ENCODE results near the gene TLE3.

TLE3 gene

GRCh38 chr15:70065006-70065722 lies 32.6 kb downstream of the TLE3 start:
- Histone ChIP-seq H3K4me3 (ENCODE audit: low read length) (no peak overlapping the region), H3K4me1 (ENCODE audit: control insufficient read depth, low read depth, low read length) (no peaks in the 10 kb centered on the region), H3K9ac (ENCODE audit: low read length) (no peak overlapping the region), H3K9me3 (ENCODE audit: control insufficient read depth, low read depth, low read length) (no peaks in the 10 kb centered on the region), H3K27me3 (ENCODE audit: control insufficient read depth, insufficient read depth, low read length) (no peaks in the 10 kb centered on the region), H3K36me3 (ENCODE audit: control insufficient read depth, low read depth, low read length) (peaks cover 47% of the 10 kb centered on the region), H3K27ac (ENCODE audit: low read length) (no peak overlapping the region)

- Histone ChIP-seq H3K27me3 (ENCODE audit: control insufficient read depth, insufficient read depth, low read length) (no peaks in the 10 kb centered on the region), H3K4me1 (ENCODE audit: control insufficient read depth, low read depth, low read length) (no peaks in the 10 kb centered on the region), H3K9me3 (ENCODE audit: control insufficient read depth, low read depth, low read length) (no peaks in the 10 kb centered on the region), H3K36me3 (ENCODE audit: control insufficient read depth, low read depth, low read length) (peaks cover 47% of the 10 kb centered on the region), H3K27ac (ENCODE audit: low read length) (no peak overlapping the region), H3K9ac (ENCODE audit: low read length) (no peak overlapping the region), H3K4me3 (ENCODE audit: low read length) (no peak overlapping the region)
Observed at GRCh38 chr15:70064441-70064840, 33.3 kb downstream of the TLE3 start.

- H3K9ac ChIP-seq (ENCODE audit: low read length): no peak overlapping the region
- no peak overlapping the region for H3K27ac ChIP-seq (ENCODE audit: low read length)
- no peaks in the 10 kb centered on the region for H3K27me3 ChIP-seq (ENCODE audit: control insufficient read depth, insufficient read depth, low read length)
- no peak overlapping the region for H3K4me3 ChIP-seq (ENCODE audit: low read length)
- H3K9me3 ChIP-seq (ENCODE audit: control insufficient read depth, low read depth, low read length): no peaks in the 10 kb centered on the region
- H3K4me1 ChIP-seq (ENCODE audit: control insufficient read depth, low read depth, low read length): no peaks in the 10 kb centered on the region
- peaks cover 47% of the 10 kb centered on the region for H3K36me3 ChIP-seq (ENCODE audit: control insufficient read depth, low read depth, low read length)
Observed at GRCh38 chr15:70063980-70064379, 33.7 kb downstream of the TLE3 start.

DNA sequence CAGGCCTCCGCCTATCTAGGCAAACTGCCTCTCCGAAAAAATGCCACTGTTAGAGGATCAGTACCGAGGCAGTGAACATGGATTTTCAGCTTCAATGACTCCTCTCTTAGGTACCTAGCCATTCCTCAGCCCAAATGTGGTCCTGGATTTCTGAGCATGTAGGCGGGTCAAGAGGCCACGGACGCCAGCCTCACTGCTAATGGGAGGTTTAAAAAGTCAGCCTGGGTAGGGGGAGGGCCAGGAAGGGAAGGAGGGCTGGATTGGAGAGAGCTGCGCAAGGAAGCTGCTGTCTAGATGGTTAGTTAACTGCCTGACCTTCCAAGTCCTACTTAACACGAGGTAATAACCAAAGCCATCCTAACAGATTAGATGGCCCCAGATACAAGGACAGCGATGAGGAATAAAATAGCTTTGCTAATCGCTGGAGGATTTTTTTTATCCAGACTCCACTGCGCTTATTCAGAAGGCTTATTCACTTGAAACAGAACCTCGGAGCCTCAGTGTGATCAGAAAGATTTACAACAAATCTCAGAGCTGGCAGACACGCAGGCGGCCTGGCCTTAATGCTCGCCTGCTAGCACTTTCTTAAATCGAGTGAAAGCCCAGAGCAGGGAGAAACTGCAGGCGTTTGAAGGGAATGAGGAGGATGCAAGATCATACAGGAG lies 34.3 kb downstream of the TLE3 start:
- H3K36me3 ChIP-seq (ENCODE audit: control insufficient read depth, low read depth, low read length): peaks cover 47% of the 10 kb centered on the region

DNA sequence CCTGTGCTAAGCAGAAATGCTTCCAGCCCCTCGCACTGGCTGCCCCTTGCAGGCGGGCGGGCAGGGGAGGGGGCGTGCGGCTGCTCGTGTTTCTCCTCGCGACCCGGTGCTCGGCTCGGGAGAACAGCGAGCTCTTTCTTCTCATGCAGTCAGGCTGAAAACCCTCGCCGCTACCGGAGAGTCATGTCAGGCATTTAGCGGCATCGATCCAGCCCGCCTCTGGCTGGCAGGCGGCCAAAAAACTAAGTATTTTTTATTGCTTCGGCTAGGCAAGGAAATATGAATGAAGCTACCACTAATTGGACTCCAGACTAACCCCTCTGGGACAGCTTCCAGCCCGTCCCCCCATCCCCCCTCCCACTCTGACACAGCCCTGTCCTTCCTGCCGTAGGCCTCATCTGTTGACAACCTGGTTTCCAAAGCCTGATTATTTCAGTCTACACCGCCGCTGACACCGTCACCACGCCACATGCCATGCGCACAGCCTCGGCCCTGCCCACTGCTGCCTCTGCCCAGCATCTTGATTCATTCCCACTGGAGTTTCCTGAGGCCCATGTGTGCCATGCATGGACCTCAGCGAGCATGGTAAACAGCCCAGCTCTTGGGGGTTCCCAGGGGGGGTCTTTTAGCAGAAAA lies 35.3 kb downstream of the TLE3 start:
- no peaks in the 10 kb centered on the region for H3K4me1 ChIP-seq (ENCODE audit: control insufficient read depth, low read depth, low read length)
- no peak overlapping the region for H3K4me3 ChIP-seq (ENCODE audit: low read length)
- no peaks in the 10 kb centered on the region for H3K9me3 ChIP-seq (ENCODE audit: control insufficient read depth, low read depth, low read length)
- no peaks in the 10 kb centered on the region for H3K27me3 ChIP-seq (ENCODE audit: control insufficient read depth, insufficient read depth, low read length)
- peaks cover 57% of the 10 kb centered on the region for H3K36me3 ChIP-seq (ENCODE audit: control insufficient read depth, low read depth, low read length)
- H3K9ac ChIP-seq (ENCODE audit: low read length): no peak overlapping the region
- H3K27ac ChIP-seq (ENCODE audit: low read length): no peak overlapping the region

More for the DNA sequence above, 34.3 kb downstream of the TLE3 start:
- no peaks in the 10 kb centered on the region for H3K27me3 ChIP-seq (ENCODE audit: control insufficient read depth, insufficient read depth, low read length)
- no peak overlapping the region for H3K27ac ChIP-seq (ENCODE audit: low read length)
- no peak overlapping the region for H3K4me3 ChIP-seq (ENCODE audit: low read length)
- H3K9ac ChIP-seq (ENCODE audit: low read length): no peak overlapping the region
- H3K4me1 ChIP-seq (ENCODE audit: control insufficient read depth, low read depth, low read length): no peaks in the 10 kb centered on the region
- H3K9me3 ChIP-seq (ENCODE audit: control insufficient read depth, low read depth, low read length): no peaks in the 10 kb centered on the region

DNA sequence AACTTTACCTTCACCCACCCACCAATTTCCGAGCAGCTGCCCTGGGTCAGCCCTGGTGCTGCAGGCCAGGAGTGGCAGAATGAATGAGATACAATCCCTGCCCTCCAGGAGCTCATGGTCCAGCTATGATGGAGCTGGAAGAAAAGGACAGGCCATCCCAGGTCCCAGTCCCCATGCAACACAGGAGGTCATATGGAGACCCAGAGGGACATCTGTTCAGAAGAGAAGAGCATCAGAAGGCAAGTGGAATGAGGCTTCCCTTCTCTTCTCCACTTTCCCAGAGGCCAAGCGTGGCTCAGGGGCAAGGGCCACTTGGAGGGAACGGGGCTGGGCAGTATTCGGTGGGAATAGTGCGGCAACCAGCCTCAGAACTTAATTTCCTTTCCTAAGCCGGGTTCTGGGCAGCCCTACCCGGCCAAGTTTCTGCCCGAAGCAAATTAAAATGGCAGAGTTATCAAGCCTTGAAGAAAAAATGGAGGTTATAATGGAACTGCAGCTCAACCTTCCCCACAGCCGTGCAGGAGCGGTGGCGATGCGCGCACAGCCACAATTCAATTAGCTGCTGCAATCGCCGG lies 35.9 kb downstream of the TLE3 start:
- H3K27ac ChIP-seq (ENCODE audit: low read length): no peak overlapping the region
- no peak overlapping the region for H3K9ac ChIP-seq (ENCODE audit: low read length)
- no peaks in the 10 kb centered on the region for H3K9me3 ChIP-seq (ENCODE audit: control insufficient read depth, low read depth, low read length)
- H3K4me3 ChIP-seq (ENCODE audit: low read length): no peak overlapping the region
- peaks cover 62% of the 10 kb centered on the region for H3K36me3 ChIP-seq (ENCODE audit: control insufficient read depth, low read depth, low read length)
- no peaks in the 10 kb centered on the region for H3K4me1 ChIP-seq (ENCODE audit: control insufficient read depth, low read depth, low read length)
- no peaks in the 10 kb centered on the region for H3K27me3 ChIP-seq (ENCODE audit: control insufficient read depth, insufficient read depth, low read length)

GRCh38 chr15:70060993-70061305 lies 36.8 kb downstream of the TLE3 start:
- H3K9me3 ChIP-seq (ENCODE audit: control insufficient read depth, low read depth, low read length): no peaks in the 10 kb centered on the region
- no peaks in the 10 kb centered on the region for H3K4me1 ChIP-seq (ENCODE audit: control insufficient read depth, low read depth, low read length)
- no peak overlapping the region for H3K4me3 ChIP-seq (ENCODE audit: low read length)
- no peak overlapping the region for H3K27ac ChIP-seq (ENCODE audit: low read length)
- H3K9ac ChIP-seq (ENCODE audit: low read length): no peak overlapping the region
- peaks cover 62% of the 10 kb centered on the region for H3K36me3 ChIP-seq (ENCODE audit: control insufficient read depth, low read depth, low read length)
- H3K27me3 ChIP-seq (ENCODE audit: control insufficient read depth, insufficient read depth, low read length): no peaks in the 10 kb centered on the region

- Histone ChIP-seq H3K27ac (ENCODE audit: low read length) (no peak overlapping the region), H3K9ac (ENCODE audit: low read length) (no peak overlapping the region), H3K27me3 (ENCODE audit: control insufficient read depth, insufficient read depth, low read length) (no peaks in the 10 kb centered on the region), H3K4me1 (ENCODE audit: control insufficient read depth, low read depth, low read length) (no peaks in the 10 kb centered on the region), H3K4me3 (ENCODE audit: low read length) (no peak overlapping the region), H3K36me3 (ENCODE audit: control insufficient read depth, low read depth, low read length) (peaks cover 64% of the 10 kb centered on the region), H3K9me3 (ENCODE audit: control insufficient read depth, low read depth, low read length) (no peaks in the 10 kb centered on the region)
Observed at GRCh38 chr15:70060214-70060992, 37.3 kb downstream of the TLE3 start.

DNA sequence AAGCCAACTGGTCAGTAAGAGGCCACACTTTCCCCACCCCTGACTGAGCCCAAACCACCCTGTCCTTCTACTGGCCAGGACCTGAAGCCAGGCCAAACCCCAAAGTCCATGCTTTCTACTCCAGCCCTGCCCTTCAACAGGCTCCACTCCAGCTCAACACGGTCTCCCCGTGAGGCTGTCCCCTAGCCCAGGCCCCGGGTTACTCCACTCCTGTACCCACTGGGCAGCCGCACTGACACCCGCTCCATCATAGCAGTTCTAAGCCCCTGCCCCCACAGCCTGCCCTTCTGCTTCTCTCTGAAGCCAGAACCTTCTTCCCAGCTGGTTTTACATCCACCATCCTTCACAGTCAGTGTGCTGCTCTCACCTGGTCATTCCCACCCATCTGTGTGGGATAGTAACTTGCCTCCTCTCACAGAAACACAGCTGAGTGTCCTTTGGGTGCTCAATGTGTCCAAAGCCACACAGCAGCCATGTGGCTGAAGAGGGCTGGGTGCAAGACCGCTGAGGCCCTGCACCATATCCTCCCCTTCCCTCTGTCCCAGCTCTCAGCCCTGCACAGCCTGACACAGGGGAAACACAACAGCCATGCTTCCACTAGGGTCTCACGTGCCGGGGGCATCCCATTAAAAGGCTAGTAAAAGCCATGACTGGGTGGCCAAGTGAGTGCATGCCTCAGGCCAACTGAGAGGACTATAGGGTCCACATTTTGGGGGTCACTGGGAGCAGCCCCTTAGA lies 38.1 kb downstream of the TLE3 start:
- H3K27ac ChIP-seq (ENCODE audit: low read length): no peak overlapping the region
- no peaks in the 10 kb centered on the region for H3K9me3 ChIP-seq (ENCODE audit: control insufficient read depth, low read depth, low read length)
- H3K9ac ChIP-seq (ENCODE audit: low read length): no peak overlapping the region
- H3K4me1 ChIP-seq (ENCODE audit: control insufficient read depth, low read depth, low read length): no peaks in the 10 kb centered on the region
- H3K36me3 ChIP-seq (ENCODE audit: control insufficient read depth, low read depth, low read length): peaks cover 66% of the 10 kb centered on the region
- H3K27me3 ChIP-seq (ENCODE audit: control insufficient read depth, insufficient read depth, low read length): no peaks in the 10 kb centered on the region
- H3K4me3 ChIP-seq (ENCODE audit: low read length): no peak overlapping the region

- H3K27me3 ChIP-seq (ENCODE audit: control insufficient read depth, insufficient read depth, low read length): no peaks in the 10 kb centered on the region
- no peaks in the 10 kb centered on the region for H3K9me3 ChIP-seq (ENCODE audit: control insufficient read depth, low read depth, low read length)
- H3K4me1 ChIP-seq (ENCODE audit: control insufficient read depth, low read depth, low read length): no peaks in the 10 kb centered on the region
- H3K36me3 ChIP-seq (ENCODE audit: control insufficient read depth, low read depth, low read length): peaks cover 72% of the 10 kb centered on the region
- H3K9ac ChIP-seq (ENCODE audit: low read length): no peak overlapping the region
- no peak overlapping the region for H3K4me3 ChIP-seq (ENCODE audit: low read length)
- no peak overlapping the region for H3K27ac ChIP-seq (ENCODE audit: low read length)
Observed at GRCh38 chr15:70058642-70059360, 38.9 kb downstream of the TLE3 start.

All from iPS-18a (cell line).